ENCODE data around the gene ACTA2. TPM values are rescaled to one million over a fixed set of nuclear protein-coding genes. Genes with fewer than 3 reads are reported as not detected.

The ACTA2 gene
- total RNA-seq, 1 experiment from 2014 or later, result 5.3 TPM

DNA sequence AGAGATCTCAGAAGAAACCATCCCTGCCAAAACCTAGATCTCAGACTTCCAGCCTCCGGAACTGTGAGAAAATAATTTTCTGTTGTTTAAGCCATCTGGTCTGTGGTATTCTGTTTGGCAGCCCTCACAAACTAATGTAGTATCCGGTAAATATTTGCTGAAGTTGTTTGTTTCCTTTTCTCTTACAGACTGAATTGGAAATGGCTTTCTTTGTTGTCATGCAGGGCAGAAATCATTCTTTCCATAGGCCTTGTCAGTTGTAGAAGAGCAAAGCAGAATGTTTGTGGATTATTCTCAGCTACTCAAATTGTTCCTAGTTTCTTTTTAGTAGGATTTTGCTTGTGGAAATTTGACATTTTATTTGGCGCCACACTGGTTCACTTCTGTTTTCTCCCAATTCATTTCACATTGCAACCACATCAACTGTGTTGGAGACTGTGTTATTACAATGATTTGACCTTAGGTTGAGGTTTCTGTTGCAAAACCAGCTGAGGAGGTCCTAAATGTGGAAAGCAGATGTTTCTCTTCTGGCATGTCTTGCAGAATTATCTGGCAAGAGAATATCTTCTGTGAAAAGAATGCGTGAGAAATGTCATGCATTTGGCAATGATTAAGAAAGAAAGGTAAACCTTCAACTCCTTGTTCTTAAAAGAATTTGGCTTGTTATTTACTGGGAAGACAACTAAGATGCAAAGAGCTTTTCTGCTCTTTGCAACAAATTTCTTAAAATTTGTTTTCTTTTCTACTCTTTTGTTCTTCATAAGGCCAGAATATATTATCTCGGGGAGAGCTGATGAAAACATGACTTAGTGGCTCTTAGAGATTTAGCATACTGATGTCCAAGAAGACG lies 25.8 kb downstream of the ACTA2 start:
- ChIA-PET CTCF (interaction anchor here (0.6 kb wide), 1 partner anchor 89 kb away, joined by 3 read pairs; no protein-coding TSS in a partner anchor), POLR2A (ENCODE audit: unreplicated experiment) (no interaction called here)
- Histone ChIP-seq H3K27ac (no peak overlapping the region), H3K9me2 (ENCODE audit: insufficient read depth) (no peaks in the 10 kb centered on the region), H3K79me2 (ENCODE audit: low read depth) (no peaks in the 10 kb centered on the region), H3K36me3 (ENCODE audit: low read depth) (no peaks in the 10 kb centered on the region; the same call in 1 of the 2 replicates), H3K4me3 (no peak overlapping the region), H4K20me1 (ENCODE audit: insufficient read depth) (no peaks in the 10 kb centered on the region), H3F3A (ENCODE audit: insufficient read depth, low read depth) (no peaks in the 10 kb centered on the region), H2AFZ (no peak overlapping the region), H3K27me3 (ENCODE audit: insufficient read depth, low read depth) (no peaks in the 10 kb centered on the region), H3K9me3 (ENCODE audit: insufficient read depth, low read depth) (no peaks in the 10 kb centered on the region), H3K4me1 (replicated peaks; ENCODE audit: insufficient read depth) (no peaks in the 10 kb centered on the region), H3K4me2 (no peak overlapping the region)
- BruUV-seq (replicated peaks), result no TSS peak
- DNase-seq, result no peak
- intact Hi-C loops (cut with micrococcal nuclease; ENCODE audit: unreplicated experiment), result no loop called here
- no peak for TF ChIP-seq EZH2 (IDR thresholded peaks at IDR 0.05; ENCODE audit: low read depth)
- TF ChIP-seq, protein P1, sequence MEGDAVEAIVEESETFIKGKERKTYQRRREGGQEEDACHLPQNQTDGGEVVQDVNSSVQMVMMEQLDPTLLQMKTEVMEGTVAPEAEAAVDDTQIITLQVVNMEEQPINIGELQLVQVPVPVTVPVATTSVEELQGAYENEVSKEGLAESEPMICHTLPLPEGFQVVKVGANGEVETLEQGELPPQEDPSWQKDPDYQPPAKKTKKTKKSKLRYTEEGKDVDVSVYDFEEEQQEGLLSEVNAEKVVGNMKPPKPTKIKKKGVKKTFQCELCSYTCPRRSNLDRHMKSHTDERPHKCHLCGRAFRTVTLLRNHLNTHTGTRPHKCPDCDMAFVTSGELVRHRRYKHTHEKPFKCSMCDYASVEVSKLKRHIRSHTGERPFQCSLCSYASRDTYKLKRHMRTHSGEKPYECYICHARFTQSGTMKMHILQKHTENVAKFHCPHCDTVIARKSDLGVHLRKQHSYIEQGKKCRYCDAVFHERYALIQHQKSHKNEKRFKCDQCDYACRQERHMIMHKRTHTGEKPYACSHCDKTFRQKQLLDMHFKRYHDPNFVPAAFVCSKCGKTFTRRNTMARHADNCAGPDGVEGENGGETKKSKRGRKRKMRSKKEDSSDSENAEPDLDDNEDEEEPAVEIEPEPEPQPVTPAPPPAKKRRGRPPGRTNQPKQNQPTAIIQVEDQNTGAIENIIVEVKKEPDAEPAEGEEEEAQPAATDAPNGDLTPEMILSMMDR (conservative IDR thresholded peaks at IDR 0.05), result no peak

DNA sequence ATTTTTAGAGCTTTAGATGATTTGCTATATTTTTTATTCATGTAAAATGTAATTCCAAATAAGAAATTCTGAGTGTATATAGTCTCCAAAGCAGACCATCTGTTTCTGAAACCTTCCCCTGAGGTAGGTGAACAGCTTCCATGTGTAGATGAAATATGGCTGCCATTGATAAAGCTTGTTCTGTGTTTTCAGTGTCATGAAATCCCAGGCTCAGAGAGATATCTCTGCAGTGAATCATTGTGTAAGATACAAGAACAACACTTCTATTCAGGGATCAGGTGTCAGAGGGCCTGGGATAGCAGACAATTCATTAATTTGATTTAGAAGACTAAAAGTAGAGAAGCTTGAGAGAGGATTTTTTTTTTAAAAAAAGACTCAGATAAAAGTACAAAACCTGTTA lies 29.1 kb downstream of the ACTA2 start:
- no TSS peak for BruUV-seq (replicated peaks)

DNA sequence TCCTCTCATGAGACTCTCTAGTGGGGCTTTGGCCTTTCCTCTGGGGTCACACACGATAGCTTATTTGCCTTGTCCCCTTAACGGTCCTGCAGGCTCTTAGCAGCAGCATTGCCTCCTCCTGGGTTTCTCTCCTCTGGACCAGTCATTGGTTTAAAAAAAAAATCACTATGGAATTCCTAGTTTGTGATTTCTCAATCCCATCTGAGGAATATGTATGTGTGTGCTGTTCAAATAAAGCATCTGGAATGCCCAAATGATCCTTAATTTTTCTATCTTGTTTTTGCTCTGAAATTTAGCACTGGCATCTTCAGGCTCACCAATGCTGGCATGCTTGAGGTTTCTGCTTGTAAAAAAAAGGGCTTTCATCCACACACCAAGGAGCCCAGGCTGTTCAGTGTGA lies 30.5 kb downstream of the ACTA2 start:
- intact Hi-C loops (cut with micrococcal nuclease; ENCODE audit: unreplicated experiment), result no loop called here
- no peaks in the 10 kb centered on the region for H3K4me1 ChIP-seq (replicated peaks; ENCODE audit: insufficient read depth)
- no peak overlapping the region for H3K4me3 ChIP-seq
- BruUV-seq (replicated peaks), result no TSS peak
- CTCF ChIA-PET, result no interaction called here
- no peaks in the 10 kb centered on the region for H3K79me2 ChIP-seq (ENCODE audit: low read depth)
- H3K9me2 ChIP-seq (ENCODE audit: insufficient read depth), result no peaks in the 10 kb centered on the region
- H3F3A ChIP-seq (ENCODE audit: insufficient read depth, low read depth), result no peaks in the 10 kb centered on the region
- H3K27me3 ChIP-seq (ENCODE audit: insufficient read depth, low read depth), result no peaks in the 10 kb centered on the region
- TF ChIP-seq, protein P1 (conservative IDR thresholded peaks at IDR 0.05), result no peak
- no peak for TF ChIP-seq EZH2 (IDR thresholded peaks at IDR 0.05; ENCODE audit: low read depth)
- H3K27ac ChIP-seq, result no peak overlapping the region
- no peaks in the 10 kb centered on the region for H3K9me3 ChIP-seq (ENCODE audit: insufficient read depth, low read depth)
- POLR2A ChIA-PET (ENCODE audit: unreplicated experiment), result no interaction called here
- H3K36me3 ChIP-seq (ENCODE audit: low read depth), result no peaks in the 10 kb centered on the region; the same call in 1 of the 2 replicates
- no peaks in the 10 kb centered on the region for H4K20me1 ChIP-seq (ENCODE audit: insufficient read depth)
- no peak overlapping the region for H3K4me2 ChIP-seq
- no peak overlapping the region for H2AFZ ChIP-seq
- no peak for DNase-seq

More for the DNA sequence above, 29.1 kb downstream of the ACTA2 start:
- H3K79me2 ChIP-seq (ENCODE audit: low read depth), result no peaks in the 10 kb centered on the region
- ChIA-PET CTCF (interaction anchor here (0.6 kb wide), 1 partner anchor 224 kb away, joined by 3 read pairs; no protein-coding TSS in a partner anchor), POLR2A (ENCODE audit: unreplicated experiment) (interaction anchor here (0.6 kb wide), 1 partner anchor 571 kb away, joined by 4 read pairs; no protein-coding TSS in a partner anchor)
- H3K27ac ChIP-seq, result no peak overlapping the region
- TF ChIP-seq, protein P1 (conservative IDR thresholded peaks at IDR 0.05), result no peak
- TF ChIP-seq EZH2 (IDR thresholded peaks at IDR 0.05; ENCODE audit: low read depth), result no peak
- no peak overlapping the region for H2AFZ ChIP-seq
- H3K9me3 ChIP-seq (ENCODE audit: insufficient read depth, low read depth), result no peaks in the 10 kb centered on the region
- DNase-seq, result no peak
- H4K20me1 ChIP-seq (ENCODE audit: insufficient read depth), result no peaks in the 10 kb centered on the region
- no peaks in the 10 kb centered on the region for H3F3A ChIP-seq (ENCODE audit: insufficient read depth, low read depth)
- no peaks in the 10 kb centered on the region; the same call in 1 of the 2 replicates for H3K36me3 ChIP-seq (ENCODE audit: low read depth)
- H3K9me2 ChIP-seq (ENCODE audit: insufficient read depth), result no peaks in the 10 kb centered on the region
- no peaks in the 10 kb centered on the region for H3K27me3 ChIP-seq (ENCODE audit: insufficient read depth, low read depth)
- H3K4me2 ChIP-seq, result no peak overlapping the region
- no peaks in the 10 kb centered on the region for H3K4me1 ChIP-seq (replicated peaks; ENCODE audit: insufficient read depth)
- H3K4me3 ChIP-seq, result no peak overlapping the region
- intact Hi-C loops (cut with micrococcal nuclease; ENCODE audit: unreplicated experiment), result no loop called here

All from PC-9 (cell line).